ENCODE measurements around the gene SPRTN.

Gene SPRTN

GRCh38 chr1:231317306-231318014 is 20.6 kb upstream of the SPRTN start:
- no peaks in the 10 kb centered on the region for H3K79me2 ChIP-seq (ENCODE audit: low read length)

GRCh38 chr1:231318015-231318355 is 20.1 kb upstream of the SPRTN start:
- Histone ChIP-seq H3K79me2 (ENCODE audit: low read length) (no peaks in the 10 kb centered on the region), H3K4me2 (ENCODE audit: low read length) (no peak overlapping the region), H3K9ac (ENCODE audit: low read length) (no peak overlapping the region), H3K27me3 (ENCODE audit: low read depth, low read length) (no peaks in the 10 kb centered on the region), H3K4me1 (ENCODE audit: low read length) (no peaks in the 10 kb centered on the region), H4K20me1 (ENCODE audit: insufficient read depth, low read length) (no peaks in the 10 kb centered on the region), H3K4me3 (ENCODE audit: low read length) (no peak overlapping the region), H3K27ac (ENCODE audit: low read length) (no peak overlapping the region), H3K36me3 (replicated peaks; ENCODE audit: low read depth, low read length) (no peaks in the 10 kb centered on the region), H2AFZ (ENCODE audit: low read depth, low read length) (no peak overlapping the region), H3K9me3 (ENCODE audit: insufficient read depth, low read length) (no peaks in the 10 kb centered on the region)
- TF ChIP-seq CTCF (IDR thresholded peaks at IDR 0.05; ENCODE audit: low read depth, low read length), result no peak
- TF ChIP-seq EZH2phosphoT487 (IDR thresholded peaks at IDR 0.05; ENCODE audit: low read depth), result no peak

More at GRCh38 chr1:231317306-231318014, 20.6 kb upstream of the SPRTN start:
- H3K4me1 ChIP-seq (ENCODE audit: low read length), result no peaks in the 10 kb centered on the region
- no peaks in the 10 kb centered on the region for H4K20me1 ChIP-seq (ENCODE audit: insufficient read depth, low read length)
- H3K9ac ChIP-seq (ENCODE audit: low read length), result no peak overlapping the region
- no peak overlapping the region for H3K27ac ChIP-seq (ENCODE audit: low read length)
- H3K4me2 ChIP-seq (ENCODE audit: low read length), result no peak overlapping the region
- no peak overlapping the region for H3K4me3 ChIP-seq (ENCODE audit: low read length)
- no peak overlapping the region for H2AFZ ChIP-seq (ENCODE audit: low read depth, low read length)
- H3K36me3 ChIP-seq (replicated peaks; ENCODE audit: low read depth, low read length), result no peaks in the 10 kb centered on the region
- no peaks in the 10 kb centered on the region for H3K27me3 ChIP-seq (ENCODE audit: low read depth, low read length)
- H3K9me3 ChIP-seq (ENCODE audit: insufficient read depth, low read length), result no peaks in the 10 kb centered on the region
- no peak for TF ChIP-seq EZH2phosphoT487 (IDR thresholded peaks at IDR 0.05; ENCODE audit: low read depth)
- no peak for TF ChIP-seq CTCF (IDR thresholded peaks at IDR 0.05; ENCODE audit: low read depth, low read length)

- no peak overlapping the region for H3K4me3 ChIP-seq (ENCODE audit: low read length)
- TF ChIP-seq EZH2phosphoT487 (IDR thresholded peaks at IDR 0.05; ENCODE audit: low read depth), result no peak
- no peak for TF ChIP-seq CTCF (IDR thresholded peaks at IDR 0.05; ENCODE audit: low read depth, low read length)
- H2AFZ ChIP-seq (ENCODE audit: low read depth, low read length), result no peak overlapping the region
- H4K20me1 ChIP-seq (ENCODE audit: insufficient read depth, low read length), result no peaks in the 10 kb centered on the region
- no peak overlapping the region for H3K27ac ChIP-seq (ENCODE audit: low read length)
- no peak overlapping the region for H3K4me2 ChIP-seq (ENCODE audit: low read length)
- H3K27me3 ChIP-seq (ENCODE audit: low read depth, low read length), result no peaks in the 10 kb centered on the region
- H3K9me3 ChIP-seq (ENCODE audit: insufficient read depth, low read length), result no peaks in the 10 kb centered on the region
- no peaks in the 10 kb centered on the region for H3K36me3 ChIP-seq (replicated peaks; ENCODE audit: low read depth, low read length)
- no peak overlapping the region for H3K9ac ChIP-seq (ENCODE audit: low read length)
- H3K4me1 ChIP-seq (ENCODE audit: low read length), result no peaks in the 10 kb centered on the region
- no peaks in the 10 kb centered on the region for H3K79me2 ChIP-seq (ENCODE audit: low read length)
Observed at GRCh38 chr1:231318568-231318967, 19.5 kb upstream of the SPRTN start.

GRCh38 chr1:231319080-231319479 is 19.0 kb upstream of the SPRTN start:
- no peaks in the 10 kb centered on the region for H3K79me2 ChIP-seq (ENCODE audit: low read length)
- TF ChIP-seq EZH2phosphoT487 (IDR thresholded peaks at IDR 0.05; ENCODE audit: low read depth), result no peak

More at GRCh38 chr1:231319080-231319479, 19.0 kb upstream of the SPRTN start:
- Histone ChIP-seq H3K4me3 (ENCODE audit: low read length) (no peak overlapping the region), H3K4me1 (ENCODE audit: low read length) (no peaks in the 10 kb centered on the region), H3K9me3 (ENCODE audit: insufficient read depth, low read length) (no peaks in the 10 kb centered on the region), H3K27ac (ENCODE audit: low read length) (no peak overlapping the region), H3K9ac (ENCODE audit: low read length) (no peak overlapping the region), H4K20me1 (ENCODE audit: insufficient read depth, low read length) (no peaks in the 10 kb centered on the region), H3K4me2 (ENCODE audit: low read length) (no peak overlapping the region), H2AFZ (ENCODE audit: low read depth, low read length) (no peak overlapping the region), H3K36me3 (replicated peaks; ENCODE audit: low read depth, low read length) (no peaks in the 10 kb centered on the region), H3K27me3 (ENCODE audit: low read depth, low read length) (no peaks in the 10 kb centered on the region)

Data from OCI-LY3 (cell line).